Panc1 (cell line): ENCODE results near the gene CYP2C8. TPM values are rescaled to one million over a fixed set of nuclear protein-coding genes. Genes with fewer than 3 reads are reported as not detected.
"Not testable (repeated sequence)": the region's sequence is repeated elsewhere in the genome, so short reads cannot be mapped to it uniquely, and the experiment has no call there.

Experiments used
- ATAC-seq: fragments of 200-7000 bp; cut with Tn5 transposase; 2 replicates; pipeline ENCODE4 v1.9.1; 2020; ENCODE audit warnings: mild to moderate bottlenecking, moderate library complexity
- BruUV-seq: library from RNA; stranded (reverse); fragments of 400-500 nt; replicated peaks from 2 replicates; lab custom pipeline; 2021; lab: Mats Ljungman, UMichigan
- CTCF ChIA-PET: fragments of 300-600 bp; sonication (Branson Sonifier 250); formaldehyde crosslinking; loops from one replicate; lab custom pipeline; 2022; ENCODE audit warnings: antibody characterized with exemption; lab: Charles Lee
- POLR2A ChIA-PET: fragments of 300-600 bp; sonication (Branson Sonifier 250); formaldehyde crosslinking; loops from one replicate; lab custom pipeline; 2022; ENCODE audit warnings: antibody characterized with exemption; lab: Charles Lee
- DNase-seq: peaks from one replicate; pipeline ENCODE4 v3.0.0-alpha.2; 2010; ENCODE audit warnings: low read depth, low spot score
- H3K27ac ChIP-seq: 2 replicates; pipeline ENCODE4 v1.5.1; 2011; ENCODE audit warnings: mild to moderate bottlenecking, low read length, inconsistent platforms
- H3K27me3 ChIP-seq: fragments of 200-500 bp; sonication (Bioruptor generic); 2 replicates; pipeline ENCODE4 v1.6.0; 2014; ENCODE audit warnings: low read length, inconsistent platforms; ENCODE audit not compliant: control insufficient read depth, insufficient read depth
- H3K36me3 ChIP-seq: fragments of 200-500 bp; sonication (Bioruptor generic); 2 replicates; pipeline ENCODE4 v1.5.1; 2014; ENCODE audit warnings: inconsistent platforms, mild to moderate bottlenecking, low read length, moderate library complexity; ENCODE audit not compliant: control insufficient read depth, insufficient read depth
- H3K4me1 ChIP-seq: 2 replicates; pipeline ENCODE4 v1.5.1; 2011; ENCODE audit warnings: inconsistent platforms, mild to moderate bottlenecking, low read length, moderate library complexity; ENCODE audit not compliant: control insufficient read depth, insufficient read depth
- H3K4me3 ChIP-seq, 2 experiments: 2 replicates each; pipeline ENCODE4 v1.5.1; 2011 to 2012; ENCODE audit warnings: low read depth in 2 of 2, low read length in 2 of 2, mild to moderate bottlenecking in 2 of 2, inconsistent platforms in 1 of 2, moderate library complexity in 1 of 2
- H3K9me3 ChIP-seq: fragments of 200-500 bp; sonication (Bioruptor generic); 2 replicates; pipeline ENCODE4 v1.5.1; 2014; ENCODE audit warnings: low read depth, mild to moderate bottlenecking, inconsistent platforms, low read length, moderate library complexity; ENCODE audit not compliant: control insufficient read depth, insufficient read depth
- POLR2AphosphoS5 ChIP-seq: IDR thresholded peaks from 2 replicates; pipeline ENCODE4 v1.6.1; 2012; ENCODE audit warnings: mild to moderate bottlenecking, low read depth, low read length, moderate library complexity
- SIN3A ChIP-seq: IDR thresholded peaks from 2 replicates; pipeline ENCODE4 v1.6.1; 2012; ENCODE audit warnings: low read depth, mild to moderate bottlenecking, low read length, moderate library complexity, borderline replicate concordance; ENCODE audit not compliant: insufficient read depth
- TCF7L2 ChIP-seq: IDR thresholded peaks from 2 replicates; pipeline ENCODE4 v1.6.1; 2011; ENCODE audit warnings: mild to moderate bottlenecking, low read depth, low read length, inconsistent platforms
- in situ Hi-C: cut with HindIII; loops from 2 replicates; pipeline ENCODE4 v1.10.0; 2016; ENCODE audit warnings: low sequenced_read_pairs, low pct_unique_long_range_greater_than_20kb
- intact Hi-C: fragments of 100-400 bp; cut with micrococcal nuclease; formaldehyde crosslinking; loops from one replicate; pipeline ENCODE4 v1.10.0; 2022; ENCODE audit not compliant: unreplicated experiment
- total RNA-seq: library from RNA; stranded (reverse); gene quantifications from one replicate; pipeline ENCODE4 v1.2.1, GENCODE V29; 2021; ENCODE audit not compliant: unreplicated experiment
- TF ChIP-seq, protein P1 (sequence below), 2 experiments: IDR thresholded peaks; 2 replicates each; pipeline ENCODE4 v1.6.1; 2011 to 2012; ENCODE audit warnings: low read depth in 2 of 2, control low read depth in 1 of 2, low read length in 1 of 2, mild to moderate bottlenecking in 1 of 2, moderate library complexity in 1 of 2; ENCODE audit not compliant: insufficient read depth in 1 of 2
- TF ChIP-seq, protein P2 (sequence below): fragments of 450-650 bp; IDR thresholded peaks from 2 replicates; pipeline ENCODE4 v1.5.1; 2017; ENCODE audit warnings: mild to moderate bottlenecking

Gene CYP2C8
- total RNA-seq, 1 experiment from 2014 or later, result 0.26 TPM

DNA sequence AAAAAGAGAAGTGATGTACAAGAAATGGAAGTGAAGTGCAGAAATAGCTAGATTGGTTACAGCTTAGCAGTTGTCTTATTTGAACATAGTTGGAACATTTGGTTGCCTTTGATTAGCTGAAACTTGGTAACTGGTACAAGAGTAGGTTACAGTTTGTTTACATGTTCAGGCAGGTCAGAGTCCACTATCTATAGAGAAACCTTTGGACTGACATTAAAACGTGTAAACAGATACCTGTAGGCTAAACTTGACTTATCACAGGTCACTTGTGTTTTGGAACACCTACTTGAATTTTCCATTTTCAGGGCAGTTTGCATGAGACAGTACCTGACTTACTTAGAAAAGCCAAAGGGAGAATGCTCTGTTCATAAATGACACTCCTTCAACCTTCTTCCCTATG is 28.5 kb upstream of the CYP2C8 start:
- in situ Hi-C loops, result no loop called here
- DNase-seq, result no peak

DNA sequence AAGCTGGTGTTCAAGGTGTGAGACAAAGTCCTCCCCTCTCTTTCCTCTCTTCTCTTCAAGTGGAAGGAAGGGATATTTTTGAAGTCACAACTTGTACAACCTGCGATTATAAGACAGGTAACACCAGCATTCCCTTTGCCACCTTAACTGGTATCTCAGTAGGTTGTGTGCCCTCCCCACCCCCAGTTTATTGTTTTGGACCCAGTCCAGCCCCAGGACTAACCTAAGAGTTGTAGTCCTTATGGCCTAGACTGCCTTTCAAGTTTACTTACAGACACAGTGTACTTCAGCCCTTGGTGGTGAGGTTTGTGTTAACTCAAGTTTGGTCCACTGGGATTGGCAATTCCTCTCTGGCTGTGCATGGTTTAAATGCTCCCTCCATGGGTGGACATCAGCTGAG is 26.8 kb upstream of the CYP2C8 start:
- ChIA-PET POLR2A (interaction anchor here (0.6 kb wide), 1 partner anchor 180 kb away, joined by 7 read pairs; no protein-coding TSS in a partner anchor), CTCF (no interaction called here)
- in situ Hi-C loops, result no loop called here
- Histone ChIP-seq H3K27me3 (no peaks in the 10 kb centered on the region), H3K27ac (no peak overlapping the region), H3K36me3 (no peaks in the 10 kb centered on the region), H3K4me1 (no peaks in the 10 kb centered on the region), H3K9me3 (no peaks in the 10 kb centered on the region), H3K4me3 (no peak overlapping the region)
- no peak for TF ChIP-seq SIN3A
- no peak for TF ChIP-seq POLR2AphosphoS5
- TF ChIP-seq, protein P1, sequence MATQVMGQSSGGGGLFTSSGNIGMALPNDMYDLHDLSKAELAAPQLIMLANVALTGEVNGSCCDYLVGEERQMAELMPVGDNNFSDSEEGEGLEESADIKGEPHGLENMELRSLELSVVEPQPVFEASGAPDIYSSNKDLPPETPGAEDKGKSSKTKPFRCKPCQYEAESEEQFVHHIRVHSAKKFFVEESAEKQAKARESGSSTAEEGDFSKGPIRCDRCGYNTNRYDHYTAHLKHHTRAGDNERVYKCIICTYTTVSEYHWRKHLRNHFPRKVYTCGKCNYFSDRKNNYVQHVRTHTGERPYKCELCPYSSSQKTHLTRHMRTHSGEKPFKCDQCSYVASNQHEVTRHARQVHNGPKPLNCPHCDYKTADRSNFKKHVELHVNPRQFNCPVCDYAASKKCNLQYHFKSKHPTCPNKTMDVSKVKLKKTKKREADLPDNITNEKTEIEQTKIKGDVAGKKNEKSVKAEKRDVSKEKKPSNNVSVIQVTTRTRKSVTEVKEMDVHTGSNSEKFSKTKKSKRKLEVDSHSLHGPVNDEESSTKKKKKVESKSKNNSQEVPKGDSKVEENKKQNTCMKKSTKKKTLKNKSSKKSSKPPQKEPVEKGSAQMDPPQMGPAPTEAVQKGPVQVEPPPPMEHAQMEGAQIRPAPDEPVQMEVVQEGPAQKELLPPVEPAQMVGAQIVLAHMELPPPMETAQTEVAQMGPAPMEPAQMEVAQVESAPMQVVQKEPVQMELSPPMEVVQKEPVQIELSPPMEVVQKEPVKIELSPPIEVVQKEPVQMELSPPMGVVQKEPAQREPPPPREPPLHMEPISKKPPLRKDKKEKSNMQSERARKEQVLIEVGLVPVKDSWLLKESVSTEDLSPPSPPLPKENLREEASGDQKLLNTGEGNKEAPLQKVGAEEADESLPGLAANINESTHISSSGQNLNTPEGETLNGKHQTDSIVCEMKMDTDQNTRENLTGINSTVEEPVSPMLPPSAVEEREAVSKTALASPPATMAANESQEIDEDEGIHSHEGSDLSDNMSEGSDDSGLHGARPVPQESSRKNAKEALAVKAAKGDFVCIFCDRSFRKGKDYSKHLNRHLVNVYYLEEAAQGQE (IDR thresholded peaks at IDR 0.05; ENCODE audit: insufficient read depth in 1 of 2, low read depth in 2 of 2, low read length in 1 of 2), result no peak
- TF ChIP-seq TCF7L2, result no peak
- TF ChIP-seq, protein P2, sequence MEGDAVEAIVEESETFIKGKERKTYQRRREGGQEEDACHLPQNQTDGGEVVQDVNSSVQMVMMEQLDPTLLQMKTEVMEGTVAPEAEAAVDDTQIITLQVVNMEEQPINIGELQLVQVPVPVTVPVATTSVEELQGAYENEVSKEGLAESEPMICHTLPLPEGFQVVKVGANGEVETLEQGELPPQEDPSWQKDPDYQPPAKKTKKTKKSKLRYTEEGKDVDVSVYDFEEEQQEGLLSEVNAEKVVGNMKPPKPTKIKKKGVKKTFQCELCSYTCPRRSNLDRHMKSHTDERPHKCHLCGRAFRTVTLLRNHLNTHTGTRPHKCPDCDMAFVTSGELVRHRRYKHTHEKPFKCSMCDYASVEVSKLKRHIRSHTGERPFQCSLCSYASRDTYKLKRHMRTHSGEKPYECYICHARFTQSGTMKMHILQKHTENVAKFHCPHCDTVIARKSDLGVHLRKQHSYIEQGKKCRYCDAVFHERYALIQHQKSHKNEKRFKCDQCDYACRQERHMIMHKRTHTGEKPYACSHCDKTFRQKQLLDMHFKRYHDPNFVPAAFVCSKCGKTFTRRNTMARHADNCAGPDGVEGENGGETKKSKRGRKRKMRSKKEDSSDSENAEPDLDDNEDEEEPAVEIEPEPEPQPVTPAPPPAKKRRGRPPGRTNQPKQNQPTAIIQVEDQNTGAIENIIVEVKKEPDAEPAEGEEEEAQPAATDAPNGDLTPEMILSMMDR, result no peak
- no TSS peak for BruUV-seq
- intact Hi-C loops, result no loop called here
- DNase-seq (no peak), ATAC-seq (no peak)

More for the DNA sequence above, 28.5 kb upstream of the CYP2C8 start:
- no peak for ATAC-seq
- intact Hi-C loops, result no loop called here
- Histone ChIP-seq H3K36me3 (no peaks in the 10 kb centered on the region), H3K27me3 (0 out of 2 replicates have a peak, but pooled peaks cover 2% of the 10 kb centered on the region), H3K9me3 (no peaks in the 10 kb centered on the region), H3K4me3 (no peak overlapping the region), H3K27ac (no peak overlapping the region), H3K4me1 (no peaks in the 10 kb centered on the region)
- TF ChIP-seq, protein P1 (IDR thresholded peaks at IDR 0.05; ENCODE audit: insufficient read depth in 1 of 2, low read depth in 2 of 2, low read length in 1 of 2), result no peak
- TF ChIP-seq, protein P2, result no peak
- no peak for TF ChIP-seq SIN3A
- TF ChIP-seq POLR2AphosphoS5, result no peak
- ChIA-PET POLR2A (no interaction called here), CTCF (interaction anchor here (0.6 kb wide), 1 partner anchor 307 kb away, joined by 3 read pairs; no protein-coding TSS in a partner anchor)
- no TSS peak for BruUV-seq

DNA sequence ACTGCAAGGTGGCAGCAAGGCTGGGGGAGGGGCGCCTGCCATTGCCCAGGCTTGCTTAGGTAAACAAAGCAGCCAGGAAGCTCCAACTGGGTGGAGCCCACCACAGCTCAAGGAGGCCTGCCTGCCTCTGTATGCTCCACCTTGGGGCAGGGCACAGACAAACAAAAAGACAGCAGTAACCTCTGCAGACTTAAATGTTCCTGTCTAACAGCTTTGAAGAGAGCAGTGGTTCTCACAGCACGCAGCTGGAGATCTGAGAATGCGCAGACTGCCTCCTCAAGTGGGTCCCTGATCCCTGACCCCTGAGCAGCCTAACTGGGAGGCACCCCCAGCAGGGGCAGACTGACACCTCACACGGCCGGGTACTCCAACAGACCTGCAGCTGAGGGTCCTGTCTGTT is 10.3 kb upstream of the CYP2C8 start:
- CTCF ChIA-PET, POLR2A ChIA-PET, DNase-seq, H3K4me3 ChIP-seq, ATAC-seq, H3K9me3 ChIP-seq, in situ Hi-C loops, BruUV-seq, H3K27ac ChIP-seq, H3K36me3 ChIP-seq, intact Hi-C loops, H3K4me1 ChIP-seq, H3K27me3 ChIP-seq: not testable (repeated sequence)
